NOMO-1 treated with DMSO at 0.1 percent for 48 hours (cell line): ENCODE results near the gene FAM216B.
A peak's percentile ranks its signal among the peaks of the same experiment; 100 is the strongest.
"Not testable (repeated sequence)": the region's sequence is repeated elsewhere in the genome, so short reads cannot be mapped to it uniquely, and the experiment has no call there.

ENCODE experiments used
- DNase-seq: peaks from one replicate; lab custom pipeline; 2025; ENCODE audit not compliant: unreplicated experiment; lab: John Stamatoyannopoulos, UW

The FAM216B gene

GRCh38 chr13:42781352-42781751, at the start of gene FAM216B:
TSS of gene FAM216B (plus strand) at chr13:42781584. CDS start at chr13:42784068, 2,484 bp downstream.
- DNase-seq: no peak

GRCh38 chr13:42732073-42732472, 49.3 kb upstream of the FAM216B start:
- DNase-seq: no peak

- no peak for DNase-seq
These were observed 48.3 kb upstream of the FAM216B start for GRCh38 chr13:42733046-42733445.

GRCh38 chr13:42735010-42735409, 46.4 kb upstream of the FAM216B start:
- DNase-seq: no peak

- DNase-seq: peak; percentile 52
These were observed 40.6 kb upstream of the FAM216B start for GRCh38 chr13:42740753-42741152.

- no peak for DNase-seq
These were observed 39.5 kb upstream of the FAM216B start for GRCh38 chr13:42741914-42742313.

GRCh38 chr13:42745655-42746054, 35.7 kb upstream of the FAM216B start:
- DNase-seq: peak; percentile 77

GRCh38 chr13:42746866-42747265, 34.5 kb upstream of the FAM216B start:
- DNase-seq: no peak

- DNase-seq: no peak
These were observed 33.9 kb upstream of the FAM216B start for GRCh38 chr13:42747399-42747873.

- DNase-seq: no peak
These were observed 30.6 kb upstream of the FAM216B start for GRCh38 chr13:42750794-42751193.

- DNase-seq: no peak
These were observed 29.7 kb upstream of the FAM216B start for GRCh38 chr13:42751693-42752092.

- DNase-seq: no peak
These were observed 28.7 kb upstream of the FAM216B start for GRCh38 chr13:42752731-42753130.

GRCh38 chr13:42753697-42754096, 27.7 kb upstream of the FAM216B start:
- DNase-seq: no peak

GRCh38 chr13:42754801-42755510, 26.4 kb upstream of the FAM216B start:
- peak; percentile 32 for DNase-seq

- no peak for DNase-seq
These were observed 23.5 kb upstream of the FAM216B start for GRCh38 chr13:42757678-42758420.

GRCh38 chr13:42758515-42758914, 22.9 kb upstream of the FAM216B start:
- DNase-seq: no peak

- no peak for DNase-seq
These were observed 20.4 kb upstream of the FAM216B start for GRCh38 chr13:42760951-42761350.

- DNase-seq: no peak
These were observed 19.1 kb upstream of the FAM216B start for GRCh38 chr13:42762251-42762650.

GRCh38 chr13:42762917-42763316, 18.5 kb upstream of the FAM216B start:
- DNase-seq: no peak

- DNase-seq: no peak
These were observed 15.4 kb upstream of the FAM216B start for GRCh38 chr13:42766016-42766415.

- no peak for DNase-seq
These were observed 11.7 kb upstream of the FAM216B start for GRCh38 chr13:42769650-42770049.

- not testable (repeated sequence) for DNase-seq
These were observed 4.8 kb upstream of the FAM216B start for GRCh38 chr13:42776558-42776957.
